Measurements from ENCODE around the gene TMUB1. TPM values are rescaled to one million over a fixed set of nuclear protein-coding genes. Genes with fewer than 3 reads are reported as not detected.

TMUB1 gene
- total and polyA plus RNA-seq, 12 donors: 18.5 to 88.2 (median 26.1) TPM

- no peaks in the 10 kb centered on the region for H3K27me3 ChIP-seq
- peak within 1 kb of the TSS; percentile 22 to 95 (median 88) for H3K4me3 ChIP-seq
- peak in 5 of 8 donors; percentile 0 to 1 (median 1) for ATAC-seq
- H3K4me1 ChIP-seq: peaks cover 30 to 49% (median 45%) of the 10 kb centered on the region in 9 donors
- DNase-seq: no peak
- H3K9me3 ChIP-seq: no peaks in the 10 kb centered on the region
- TF ChIP-seq CTCF (IDR thresholded peaks at IDR 0.05): no peak
- 0 to 1% methylated on average over 30 of the region's 30 CpGs for WGBS, 2 donors
- H3K27ac ChIP-seq: peak within 1 kb of the TSS; percentile 94 to 98 (median 97)
- H3K36me3 ChIP-seq: peaks cover 0 to 12% (median 0%) of the 10 kb centered on the region in 9 donors
- intact Hi-C loops (cut with DNase I): loop anchor here in 2 of 10 donors (2.0 to 10.0 kb wide), 2 partner anchors 27 to 57 kb away; no protein-coding TSS in a partner anchor
Measured at GRCh38 chr7:151057506-151057988, 25.7 kb downstream of the TMUB1 start, which contains the start of gene CDK5. CDK5 (minus strand) TSS chr7:151057897; CDS start chr7:151057848, 49 bp downstream.

GRCh38 chr7:151056666-151057505 is 26.4 kb downstream of the TMUB1 start:
- H3K9me3 ChIP-seq: no peaks in the 10 kb centered on the region
- WGBS, 2 donors: 40 to 41% methylated on average over 29 of the region's 29 CpGs
- intact Hi-C loops (cut with DNase I): loop anchor here in 2 of 10 donors (2.0 to 10.0 kb wide), 2 partner anchors 26 to 58 kb away; no protein-coding TSS in a partner anchor
- peak overlapping the region; percentile 7 to 95 (median 74) for H3K4me3 ChIP-seq
- no peaks in the 10 kb centered on the region for H3K27me3 ChIP-seq
- peak overlapping the region in 1 of 10 donors; percentile 98 for H3K27ac ChIP-seq
- peaks cover 26 to 42% (median 38%) of the 10 kb centered on the region in 9 donors for H3K4me1 ChIP-seq
- peaks cover 0 to 10% (median 0%) of the 10 kb centered on the region in 9 donors for H3K36me3 ChIP-seq
- no peak for ATAC-seq
- no peak for TF ChIP-seq CTCF (IDR thresholded peaks at IDR 0.05)
- DNase-seq: no peak

- Histone ChIP-seq H3K4me1 (peaks cover 22 to 40% (median 33%) of the 10 kb centered on the region in 9 donors), H3K9me3 (no peaks in the 10 kb centered on the region), H3K27me3 (no peaks in the 10 kb centered on the region), H3K36me3 (peaks cover 0 to 7% (median 0%) of the 10 kb centered on the region in 9 donors), H3K27ac (no peak overlapping the region), H3K4me3 (no peak overlapping the region)
- WGBS, 2 donors: 87 to 91% methylated on average over 6 of the region's 6 CpGs
- TF ChIP-seq CTCF (IDR thresholded peaks at IDR 0.05): no peak
- intact Hi-C loops (cut with DNase I): loop anchor here in 2 of 10 donors (2.0 to 10.0 kb wide), 2 partner anchors 25 to 59 kb away; no protein-coding TSS in a partner anchor
- ATAC-seq (no peak), DNase-seq (no peak)
Measured at GRCh38 chr7:151056283-151056665, 27.0 kb downstream of the TMUB1 start.

- no peak for TF ChIP-seq CTCF (IDR thresholded peaks at IDR 0.05)
- peaks cover 0 to 15% (median 0%) of the 10 kb centered on the region in 7 donors for H3K27me3 ChIP-seq
- 84 to 98% methylated on average over 8 of the region's 8 CpGs for WGBS, 2 donors
- H3K4me3 ChIP-seq: no peak overlapping the region
- intact Hi-C loops (cut with DNase I): loop anchor here in 1 of 10 donors (10.0 kb wide), 1 partner anchor 61 kb away; no protein-coding TSS in a partner anchor
- DNase-seq (no peak), ATAC-seq (no peak)
- H3K27ac ChIP-seq: no peak overlapping the region
- no peaks in the 10 kb centered on the region for H3K9me3 ChIP-seq
- H3K4me1 ChIP-seq: peaks cover 14 to 28% (median 23%) of the 10 kb centered on the region in 9 donors
- H3K36me3 ChIP-seq: peaks cover 0 to 7% (median 0%) of the 10 kb centered on the region in 9 donors
Measured at GRCh38 chr7:151053751-151054150, 29.5 kb downstream of the TMUB1 start.
